WTC11 (cell line): ENCODE data around the gene CHML. TPM values are rescaled to one million over a fixed set of nuclear protein-coding genes. Genes with fewer than 3 reads are reported as not detected.

Experiments
- ATAC-seq: fragments of 200-7000 bp; cut with Tn5 transposase; 2 replicates; pipeline ENCODE4 v1.10.0; 2021; ENCODE audit warnings: mild to moderate bottlenecking, moderate library complexity
- CTCF ChIA-PET: fragments of 300-600 bp; sonication (Branson Sonifier 250); formaldehyde crosslinking; loops from one replicate; lab custom pipeline; 2021; ENCODE audit warnings: antibody characterized with exemption; lab: Charles Lee
- POLR2A ChIA-PET: fragments of 350-600 bp; sonication (Branson Sonifier 250); formaldehyde crosslinking; loops from one replicate; lab custom pipeline; 2021; ENCODE audit warnings: antibody characterized with exemption; lab: Charles Lee
- DNase-seq: peaks from one replicate; pipeline ENCODE4 v3.0.0; 2021; ENCODE audit warnings: low spot score
- H3K27ac Mint-ChIP-seq: 2 replicates; pipeline ENCODE4 v1.8.0; 2021; ENCODE audit warnings: mixed read lengths
- H3K27me3 Mint-ChIP-seq: 2 replicates; pipeline ENCODE4 v1.8.0; 2021; ENCODE audit warnings: low read depth, mild to moderate bottlenecking, moderate library complexity, mixed read lengths
- H3K36me3 Mint-ChIP-seq: 2 replicates; pipeline ENCODE4 v1.8.0; 2021; ENCODE audit warnings: mixed read lengths
- H3K4me1 Mint-ChIP-seq: 2 replicates; pipeline ENCODE4 v1.8.0; 2022; ENCODE audit warnings: mixed read lengths
- H3K4me3 Mint-ChIP-seq: 2 replicates; pipeline ENCODE4 v1.8.0; 2021; ENCODE audit warnings: mild to moderate bottlenecking, moderate library complexity, mixed read lengths
- H3K9me3 Mint-ChIP-seq: 2 replicates; pipeline ENCODE4 v1.8.0; 2021; ENCODE audit warnings: mixed read lengths
- AFF4 ChIP-seq: sonication (generic); formaldehyde crosslinking; IDR thresholded peaks from 2 replicates; pipeline ENCODE4 v1.8.1; 2023; ENCODE audit warnings: mild to moderate bottlenecking, missing genetic modification reagents, borderline replicate concordance
- ELF4 ChIP-seq: sonication (generic); formaldehyde crosslinking; IDR thresholded peaks from 2 replicates; pipeline ENCODE4 v1.8.1; 2022; ENCODE audit warnings: low read depth, mild to moderate bottlenecking, moderate library complexity, missing genetic modification reagents
- FOXP4 ChIP-seq: sonication (generic); formaldehyde crosslinking; IDR thresholded peaks from 2 replicates; pipeline ENCODE4 v1.8.0; 2022; ENCODE audit warnings: mild to moderate bottlenecking, missing genetic modification reagents
- GABPB1 ChIP-seq: sonication (generic); formaldehyde crosslinking; IDR thresholded peaks from 2 replicates; pipeline ENCODE4 v1.8.1; 2023; ENCODE audit warnings: mild to moderate bottlenecking, missing genetic modification reagents
- GRHL2 ChIP-seq: fragments of 250-450 bp; sonication (Bioruptor Pico); IDR thresholded peaks from 2 replicates; pipeline ENCODE4 v1.8.0; 2022; ENCODE audit warnings: mild to moderate bottlenecking, moderate library complexity; ENCODE audit not compliant: insufficient replicate concordance, severe bottlenecking
- GTF2I ChIP-seq: fragments of 250-450 bp; sonication (Bioruptor Pico); conservative IDR thresholded peaks from 2 replicates; pipeline ENCODE4 v1.4.0; 2021; ENCODE audit warnings: mild to moderate bottlenecking
- NFE2L1 ChIP-seq: sonication (generic); formaldehyde crosslinking; IDR thresholded peaks from 2 replicates; pipeline ENCODE4 v1.8.1; 2023; ENCODE audit warnings: missing genetic modification reagents
- NFYB ChIP-seq: sonication (generic); formaldehyde crosslinking; conservative IDR thresholded peaks from 2 replicates; pipeline ENCODE4 v1.8.0; 2022; ENCODE audit warnings: low read depth, missing genetic modification reagents
- RORB ChIP-seq: fragments of 250-450 bp; sonication (Bioruptor Pico); IDR thresholded peaks from 2 replicates; pipeline ENCODE4 v1.9.0; 2021; ENCODE audit warnings: mild to moderate bottlenecking
- TEAD4 ChIP-seq: sonication (generic); formaldehyde crosslinking; IDR thresholded peaks from 2 replicates; pipeline ENCODE4 v1.8.0; 2022; ENCODE audit warnings: mild to moderate bottlenecking, missing genetic modification reagents
- total RNA-seq: library from RNA; stranded (reverse); gene quantifications from 3 replicates; pipeline ENCODE4 v1.2.3, GENCODE V29; 2021
- TF ChIP-seq, protein P1 (sequence below): sonication (generic); formaldehyde crosslinking; IDR thresholded peaks from 2 replicates; pipeline ENCODE4 v1.8.1; 2023; ENCODE audit warnings: mild to moderate bottlenecking, missing genetic modification reagents, moderate library complexity
- TF ChIP-seq, protein P2 (sequence below): sonication (generic); formaldehyde crosslinking; IDR thresholded peaks from 2 replicates; pipeline ENCODE4 v1.8.0; 2022; ENCODE audit warnings: mild to moderate bottlenecking, missing genetic modification reagents
- TF ChIP-seq, protein P3 (sequence below): fragments of 250-450 bp; sonication (Bioruptor Pico); IDR thresholded peaks from 2 replicates; pipeline ENCODE4 v1.8.0; 2021; ENCODE audit warnings: mild to moderate bottlenecking
- TF ChIP-seq, protein P4 (sequence below): fragments of 250-450 bp; sonication (Bioruptor Pico); IDR thresholded peaks from 2 replicates; pipeline ENCODE4 v1.9.0; 2021; ENCODE audit warnings: mild to moderate bottlenecking

Gene CHML
- total RNA-seq, 1 experiment from 2014 or later = 53.5 TPM

- DNase-seq (peak; percentile 40), ATAC-seq (peak; percentile 63)
- Mint-ChIP-seq H3K9me3 (peaks cover 25% of the 10 kb centered on the region), H3K36me3 (peaks cover 43% of the 10 kb centered on the region), H3K27ac (peak overlapping the region; percentile 73; the same call in 1 of the 2 replicates), H3K4me1 (peaks cover 26% of the 10 kb centered on the region), H3K27me3 (peaks cover 18% of the 10 kb centered on the region), H3K4me3 (peak overlapping the region; percentile 80)
- POLR2A ChIA-PET = interaction anchor here (1.2 kb wide), 1 partner anchor 12 kb away, joined by 3 read pairs; no protein-coding TSS in a partner anchor
- no peak for TF ChIP-seq NFYB (CRISPR knock-in tag)
- TF ChIP-seq, protein P1, sequence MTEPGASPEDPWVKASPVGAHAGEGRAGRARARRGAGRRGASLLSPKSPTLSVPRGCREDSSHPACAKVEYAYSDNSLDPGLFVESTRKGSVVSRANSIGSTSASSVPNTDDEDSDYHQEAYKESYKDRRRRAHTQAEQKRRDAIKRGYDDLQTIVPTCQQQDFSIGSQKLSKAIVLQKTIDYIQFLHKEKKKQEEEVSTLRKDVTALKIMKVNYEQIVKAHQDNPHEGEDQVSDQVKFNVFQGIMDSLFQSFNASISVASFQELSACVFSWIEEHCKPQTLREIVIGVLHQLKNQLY (CRISPR knock-in tag) = no peak
- TF ChIP-seq, protein P2, sequence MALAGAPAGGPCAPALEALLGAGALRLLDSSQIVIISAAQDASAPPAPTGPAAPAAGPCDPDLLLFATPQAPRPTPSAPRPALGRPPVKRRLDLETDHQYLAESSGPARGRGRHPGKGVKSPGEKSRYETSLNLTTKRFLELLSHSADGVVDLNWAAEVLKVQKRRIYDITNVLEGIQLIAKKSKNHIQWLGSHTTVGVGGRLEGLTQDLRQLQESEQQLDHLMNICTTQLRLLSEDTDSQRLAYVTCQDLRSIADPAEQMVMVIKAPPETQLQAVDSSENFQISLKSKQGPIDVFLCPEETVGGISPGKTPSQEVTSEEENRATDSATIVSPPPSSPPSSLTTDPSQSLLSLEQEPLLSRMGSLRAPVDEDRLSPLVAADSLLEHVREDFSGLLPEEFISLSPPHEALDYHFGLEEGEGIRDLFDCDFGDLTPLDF (CRISPR knock-in tag) = no peak
- TF ChIP-seq GABPB1 (CRISPR knock-in tag) = no peak; the same call in 1 of the 2 replicates
- no peak for TF ChIP-seq ELF4 (CRISPR knock-in tag)
- TF ChIP-seq FOXP4 (CRISPR knock-in tag) = no peak
- no peak for TF ChIP-seq RORB
- no peak for TF ChIP-seq NFE2L1 (CRISPR knock-in tag)
- no peak for TF ChIP-seq AFF4 (CRISPR knock-in tag)
- CTCF ChIA-PET = interaction anchor here (1.3 kb wide), 1 partner anchor 29 kb away, joined by 4 read pairs; no protein-coding TSS in a partner anchor
Observed at GRCh38 chr1:241639623-241640148, 483 bp downstream of the CHML start.

GRCh38 chr1:241638909-241639622 lies 1.1 kb downstream of the CHML start:
- peaks cover 25% of the 10 kb centered on the region for H3K9me3 Mint-ChIP-seq
- TF ChIP-seq TEAD4 (CRISPR knock-in tag) = no peak
- TF ChIP-seq GTF2I = no peak
- no peak for TF ChIP-seq GRHL2 (CRISPR knock-in tag)
- TF ChIP-seq, protein P3, sequence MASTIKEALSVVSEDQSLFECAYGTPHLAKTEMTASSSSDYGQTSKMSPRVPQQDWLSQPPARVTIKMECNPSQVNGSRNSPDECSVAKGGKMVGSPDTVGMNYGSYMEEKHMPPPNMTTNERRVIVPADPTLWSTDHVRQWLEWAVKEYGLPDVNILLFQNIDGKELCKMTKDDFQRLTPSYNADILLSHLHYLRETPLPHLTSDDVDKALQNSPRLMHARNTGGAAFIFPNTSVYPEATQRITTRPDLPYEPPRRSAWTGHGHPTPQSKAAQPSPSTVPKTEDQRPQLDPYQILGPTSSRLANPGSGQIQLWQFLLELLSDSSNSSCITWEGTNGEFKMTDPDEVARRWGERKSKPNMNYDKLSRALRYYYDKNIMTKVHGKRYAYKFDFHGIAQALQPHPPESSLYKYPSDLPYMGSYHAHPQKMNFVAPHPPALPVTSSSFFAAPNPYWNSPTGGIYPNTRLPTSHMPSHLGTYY = no peak
- TF ChIP-seq, protein P4, sequence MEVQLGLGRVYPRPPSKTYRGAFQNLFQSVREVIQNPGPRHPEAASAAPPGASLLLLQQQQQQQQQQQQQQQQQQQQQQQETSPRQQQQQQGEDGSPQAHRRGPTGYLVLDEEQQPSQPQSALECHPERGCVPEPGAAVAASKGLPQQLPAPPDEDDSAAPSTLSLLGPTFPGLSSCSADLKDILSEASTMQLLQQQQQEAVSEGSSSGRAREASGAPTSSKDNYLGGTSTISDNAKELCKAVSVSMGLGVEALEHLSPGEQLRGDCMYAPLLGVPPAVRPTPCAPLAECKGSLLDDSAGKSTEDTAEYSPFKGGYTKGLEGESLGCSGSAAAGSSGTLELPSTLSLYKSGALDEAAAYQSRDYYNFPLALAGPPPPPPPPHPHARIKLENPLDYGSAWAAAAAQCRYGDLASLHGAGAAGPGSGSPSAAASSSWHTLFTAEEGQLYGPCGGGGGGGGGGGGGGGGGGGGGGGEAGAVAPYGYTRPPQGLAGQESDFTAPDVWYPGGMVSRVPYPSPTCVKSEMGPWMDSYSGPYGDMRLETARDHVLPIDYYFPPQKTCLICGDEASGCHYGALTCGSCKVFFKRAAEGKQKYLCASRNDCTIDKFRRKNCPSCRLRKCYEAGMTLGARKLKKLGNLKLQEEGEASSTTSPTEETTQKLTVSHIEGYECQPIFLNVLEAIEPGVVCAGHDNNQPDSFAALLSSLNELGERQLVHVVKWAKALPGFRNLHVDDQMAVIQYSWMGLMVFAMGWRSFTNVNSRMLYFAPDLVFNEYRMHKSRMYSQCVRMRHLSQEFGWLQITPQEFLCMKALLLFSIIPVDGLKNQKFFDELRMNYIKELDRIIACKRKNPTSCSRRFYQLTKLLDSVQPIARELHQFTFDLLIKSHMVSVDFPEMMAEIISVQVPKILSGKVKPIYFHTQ = no peak
- ChIA-PET POLR2A (no interaction called here), CTCF (no interaction called here)
- H3K36me3 Mint-ChIP-seq = peaks cover 49% of the 10 kb centered on the region
- H3K4me3 Mint-ChIP-seq = peak overlapping the region; percentile 80
- peaks cover 24% of the 10 kb centered on the region for H3K4me1 Mint-ChIP-seq
- no peak for ATAC-seq
- H3K27ac Mint-ChIP-seq = peak overlapping the region; percentile 73
- H3K27me3 Mint-ChIP-seq = peaks cover 18% of the 10 kb centered on the region
- no peak for DNase-seq
